ENCODE results near the gene CHKB.

CHKB gene

DNA sequence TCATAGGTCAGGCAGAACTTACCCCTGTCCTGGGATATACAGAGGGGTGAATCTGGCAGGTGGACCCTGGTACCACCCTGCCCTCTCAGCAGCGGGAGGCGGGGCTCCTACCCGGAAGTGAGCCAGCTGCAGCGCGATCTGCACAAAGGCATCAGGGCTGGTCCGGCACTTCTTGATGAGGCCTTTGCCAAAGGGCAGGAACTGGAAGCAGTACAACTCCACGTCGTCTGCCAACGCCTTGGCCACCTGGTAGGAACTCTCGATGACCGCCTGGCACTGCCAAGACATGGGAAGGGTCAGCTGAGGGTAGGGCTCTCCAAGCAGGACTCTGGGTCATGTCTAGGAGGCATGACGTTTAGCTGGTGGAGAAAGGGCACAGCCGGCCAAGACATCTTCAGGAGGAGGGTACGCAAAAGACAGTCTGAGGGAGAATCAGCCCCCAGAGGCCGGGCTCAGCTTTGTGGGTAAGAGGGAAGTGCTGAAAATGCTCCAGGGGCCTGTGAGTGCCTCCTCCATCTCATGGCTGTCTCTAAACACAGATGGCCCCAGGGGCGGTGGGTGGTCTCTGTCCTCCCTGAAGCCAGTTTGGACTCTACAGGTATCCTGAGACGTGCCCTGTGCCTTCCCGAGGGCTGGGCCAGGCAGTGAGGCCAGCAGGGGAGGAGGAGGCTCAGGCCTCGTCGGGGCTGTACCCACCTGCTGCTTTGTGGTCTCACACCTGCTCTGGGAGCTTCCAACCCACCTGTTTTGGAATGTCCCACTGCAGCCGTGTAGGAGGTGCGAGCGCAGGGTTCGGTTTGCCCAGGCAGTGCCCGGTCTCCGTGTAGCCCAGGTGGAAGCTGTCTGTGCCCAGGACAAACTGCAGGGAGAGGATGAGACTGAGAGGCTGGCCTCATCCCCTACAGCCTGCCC, 11.1 kb downstream of the CHKB start:
- no peak for DNase-seq

DNA sequence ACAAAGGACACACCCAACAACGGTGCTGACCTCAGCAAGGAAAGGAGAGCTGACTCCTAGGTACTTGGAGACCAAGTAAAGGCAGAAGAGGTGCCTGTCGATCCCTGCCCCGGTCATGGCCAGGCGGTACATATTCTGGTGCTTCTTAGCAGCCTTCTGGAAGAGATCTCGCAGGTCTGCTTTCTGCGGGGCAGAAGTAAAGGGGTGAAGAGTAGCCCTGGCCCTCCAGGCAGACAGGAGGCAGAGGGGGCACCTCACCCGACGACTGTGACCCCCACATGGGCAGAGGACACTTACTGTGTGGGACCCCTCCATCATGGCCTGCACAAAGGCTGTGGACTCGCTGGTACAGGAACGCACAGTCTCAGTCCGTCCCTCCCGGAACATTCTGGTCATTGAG, 11.8 kb downstream of the CHKB start:
- no peak for DNase-seq

DNA sequence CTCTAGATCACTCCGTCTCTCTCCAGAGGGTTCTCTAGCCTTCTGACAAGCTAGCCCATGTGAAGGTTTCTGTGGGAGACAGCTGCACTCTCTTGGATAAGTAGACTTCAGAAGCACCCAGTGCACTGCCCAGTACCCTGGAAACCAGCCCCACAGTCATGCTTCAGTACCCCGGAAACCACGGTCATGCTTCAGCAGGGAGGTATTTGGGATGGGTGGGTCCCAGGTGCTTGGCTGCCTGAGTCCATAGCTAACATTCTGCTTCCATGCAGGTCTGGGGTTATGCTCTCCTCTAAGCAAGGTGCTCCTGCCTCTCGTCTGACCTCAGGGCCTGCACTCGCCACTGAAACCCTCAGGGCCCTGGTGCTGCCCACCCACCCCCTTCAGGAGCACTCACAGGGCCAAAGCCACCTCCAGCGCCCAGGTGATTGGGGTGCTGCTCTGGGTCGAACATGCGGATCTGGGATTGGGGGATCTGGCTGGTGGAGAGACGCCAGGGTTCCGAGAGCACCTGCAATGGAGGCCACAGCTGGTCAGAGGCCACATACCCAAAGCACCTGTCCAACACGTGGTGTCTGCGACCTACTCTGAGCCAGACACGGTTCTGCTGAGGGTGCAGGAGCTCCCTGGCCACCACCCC, 12.6 kb downstream of the CHKB start:
- DNase-seq, result no peak

GRCh38 chr22:50569041-50569459, 13.6 kb downstream of the CHKB start:
- no peak for DNase-seq

- no peak for DNase-seq
These were observed 14.0 kb downstream of the CHKB start for GRCh38 chr22:50568626-50569025.

DNA sequence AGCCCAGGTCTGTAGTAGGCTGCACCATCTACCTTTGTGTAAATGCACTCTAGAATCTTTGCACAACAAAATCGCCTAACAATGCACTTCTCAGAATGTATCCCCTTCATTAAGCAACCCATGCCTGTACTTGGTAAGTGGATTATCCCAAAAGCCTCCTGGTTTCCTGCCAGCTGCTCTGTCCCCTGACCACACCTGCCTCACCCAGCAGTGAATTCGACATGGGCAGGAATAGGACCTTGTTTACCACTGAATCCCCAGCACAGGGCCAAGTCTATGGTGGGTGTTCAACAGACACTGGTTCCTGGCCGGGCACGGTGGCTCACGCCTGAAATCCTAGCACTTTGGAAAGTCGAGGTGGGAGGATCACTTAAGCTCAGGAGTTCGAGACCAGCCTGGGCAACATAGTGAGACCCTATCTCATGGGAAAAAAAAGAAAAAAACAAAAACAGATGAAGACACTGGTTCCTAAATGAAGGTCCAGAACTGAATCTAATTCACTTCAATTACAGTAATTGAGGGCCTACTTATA, 14.9 kb downstream of the CHKB start:
- no peak for DNase-seq

DNA sequence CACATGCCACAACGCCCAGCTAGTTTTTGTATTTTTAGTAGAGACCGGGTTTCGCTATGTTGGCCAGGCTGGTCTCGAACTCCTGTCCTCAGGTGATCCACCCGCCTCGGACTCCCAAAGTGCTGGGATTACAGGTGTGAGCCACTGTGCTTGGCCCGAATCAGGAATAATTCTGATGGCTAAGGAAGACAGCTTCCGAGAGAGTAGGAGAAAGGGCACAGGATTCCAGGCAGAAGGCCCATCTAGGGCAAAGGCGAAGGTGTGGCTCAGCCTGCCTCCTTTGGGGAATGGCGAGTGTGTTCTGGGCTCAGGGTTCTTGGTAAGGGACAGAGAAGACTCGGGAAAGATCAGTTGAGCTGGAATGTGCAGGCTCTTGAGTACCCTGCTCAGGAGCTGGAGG, 18.4 kb downstream of the CHKB start:
- no peak for DNase-seq

DNA sequence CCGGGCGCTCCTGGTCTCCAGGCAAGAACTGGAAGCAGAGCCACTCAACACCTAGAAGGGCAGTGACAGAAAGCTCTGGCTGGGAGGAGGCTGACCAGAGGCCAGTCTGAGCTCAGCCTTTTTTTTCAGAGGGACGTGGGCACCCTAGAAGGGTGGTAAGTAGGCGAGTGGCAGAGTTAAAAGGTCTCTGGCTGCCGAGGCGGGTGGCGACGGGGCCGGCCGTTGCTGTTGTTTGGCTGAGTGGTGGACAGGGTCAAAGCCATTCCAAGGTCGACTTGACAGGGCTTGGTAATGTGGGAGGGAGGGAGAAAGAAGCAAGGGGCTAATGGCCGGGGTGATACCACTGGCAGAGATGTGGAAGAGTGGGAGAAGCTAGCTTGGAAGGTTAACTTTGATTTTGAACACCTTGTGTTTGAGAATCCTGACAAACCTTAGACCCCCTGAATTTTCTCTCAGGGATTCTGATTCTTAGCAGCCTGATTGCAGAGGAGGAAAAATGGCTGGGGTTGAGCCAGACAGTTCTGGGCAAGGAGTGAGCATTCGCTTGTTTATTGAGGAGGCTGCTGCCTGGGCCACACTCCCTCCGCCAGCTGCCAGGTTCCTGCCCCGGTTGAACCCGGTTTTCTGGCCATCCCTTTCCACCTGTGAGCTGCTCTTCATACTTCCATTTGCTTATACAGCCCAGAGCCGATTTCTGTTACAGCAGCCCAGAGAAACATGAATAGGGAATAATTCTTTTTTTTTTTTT, 19.1 kb downstream of the CHKB start:
- no peak for DNase-seq

DNA sequence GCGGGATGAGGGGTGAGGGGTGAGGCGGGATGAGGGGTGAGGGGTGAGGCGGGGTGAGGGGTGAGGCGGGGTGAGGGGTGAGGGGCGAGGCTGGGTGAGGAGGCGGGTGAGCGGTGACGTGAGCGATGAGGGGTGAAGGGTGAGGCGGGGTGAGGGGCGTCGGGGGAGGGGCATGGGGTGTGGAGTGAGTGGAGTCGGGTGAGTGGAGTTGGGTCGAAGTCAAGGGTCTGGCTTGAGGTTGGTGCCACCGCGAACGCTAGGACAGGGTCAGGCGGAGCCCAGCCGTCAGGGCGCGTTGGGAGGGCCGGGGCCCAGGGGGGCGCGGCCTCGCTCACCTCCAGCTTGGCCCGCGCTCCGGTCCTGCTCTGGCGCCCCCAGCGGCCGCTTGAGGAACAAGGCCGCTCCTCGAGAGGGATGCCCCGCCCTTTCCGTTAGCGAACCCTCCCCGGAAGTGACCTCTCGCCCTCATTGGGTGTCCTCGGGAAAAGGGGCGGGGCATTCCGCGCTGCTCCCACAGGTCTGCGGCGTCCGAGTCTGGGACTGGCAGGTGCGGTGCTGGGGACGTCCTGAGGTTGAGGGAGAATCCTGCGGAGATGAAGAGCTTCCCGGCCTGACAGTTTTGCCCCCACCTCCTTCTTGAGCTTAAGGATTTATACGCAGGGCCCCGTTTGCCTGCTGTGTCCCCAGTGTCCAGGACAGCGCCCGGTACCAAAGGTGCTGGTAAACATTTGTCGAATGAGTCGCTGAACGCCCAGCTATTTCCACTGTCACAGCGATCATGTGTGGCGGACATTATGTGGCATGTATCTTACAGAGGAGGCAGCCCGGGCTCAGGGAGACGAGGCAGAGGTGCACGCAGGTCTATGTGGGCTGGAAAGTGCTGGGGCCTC, 19.9 kb downstream of the CHKB start, which contains the start of gene SYCE3:
Gene SYCE3 (minus strand): TSS at position 397 of the 890 bp plus-strand sequence. CDS start 6,514 bp downstream, outside the sequence.
- peak; percentile 88 for DNase-seq

GRCh38 chr22:50561401-50562358, 21.0 kb downstream of the CHKB start:
- no peak for DNase-seq

GRCh38 chr22:50560034-50560433, 22.6 kb downstream of the CHKB start:
- no peak for DNase-seq

GRCh38 chr22:50556703-50557102, 25.9 kb downstream of the CHKB start:
- no peak for DNase-seq

DNA sequence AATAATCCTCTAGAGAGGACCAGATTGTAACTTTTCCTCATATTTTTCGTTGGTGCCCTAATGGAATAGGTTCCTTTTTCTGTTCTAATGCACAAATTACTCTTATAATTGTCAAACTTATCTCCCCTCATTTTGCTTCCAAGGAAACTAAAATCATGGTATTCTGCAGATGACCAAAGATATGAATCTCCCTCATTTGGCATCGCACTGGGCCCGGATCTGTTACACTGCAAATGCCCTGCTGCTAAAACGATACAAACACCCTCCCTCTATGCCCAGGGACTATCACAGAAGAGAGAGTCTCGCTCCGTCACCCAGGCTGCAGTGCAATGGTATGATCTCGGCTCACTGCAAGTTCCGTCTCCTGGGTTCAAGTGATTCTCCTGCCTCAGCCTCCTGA, 29.3 kb downstream of the CHKB start:
- no peak for DNase-seq

DNA sequence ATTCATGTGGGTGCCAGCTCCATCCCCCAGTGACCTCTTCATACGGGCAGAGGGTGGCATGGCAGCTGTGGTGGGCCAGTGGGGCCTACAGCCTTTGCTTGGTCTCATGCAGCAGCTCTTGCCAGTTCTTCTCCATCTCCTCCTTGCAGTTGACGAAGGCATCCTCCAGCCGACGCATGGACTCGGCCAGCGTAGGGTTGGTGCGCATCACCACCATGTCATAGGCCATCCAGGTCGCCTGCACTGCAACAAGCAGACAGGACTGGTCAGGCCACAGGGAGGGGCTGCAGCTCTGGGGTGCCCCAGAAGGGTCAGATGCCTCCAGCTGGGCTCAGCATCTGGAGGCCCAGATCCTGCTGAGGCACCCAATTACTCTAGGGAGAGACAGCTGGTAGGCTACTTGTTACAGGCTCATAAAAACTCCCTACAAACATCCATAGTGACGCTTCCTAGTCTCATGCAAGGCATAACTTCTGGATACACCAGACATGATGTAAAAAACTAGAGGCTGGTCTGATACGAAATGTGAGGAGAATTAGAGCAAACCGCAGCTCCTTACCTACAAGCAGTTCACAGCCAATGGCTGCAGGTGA, 31.4 kb downstream of the CHKB start:
- DNase-seq, result no peak

GRCh38 chr22:50550395-50550794, 32.3 kb downstream of the CHKB start:
- no peak for DNase-seq

- DNase-seq, result no peak
These were observed 33.5 kb downstream of the CHKB start for GRCh38 chr22:50548921-50549790.

- DNase-seq, result no peak
These were observed 34.4 kb downstream of the CHKB start for GRCh38 chr22:50548040-50548920.

DNA sequence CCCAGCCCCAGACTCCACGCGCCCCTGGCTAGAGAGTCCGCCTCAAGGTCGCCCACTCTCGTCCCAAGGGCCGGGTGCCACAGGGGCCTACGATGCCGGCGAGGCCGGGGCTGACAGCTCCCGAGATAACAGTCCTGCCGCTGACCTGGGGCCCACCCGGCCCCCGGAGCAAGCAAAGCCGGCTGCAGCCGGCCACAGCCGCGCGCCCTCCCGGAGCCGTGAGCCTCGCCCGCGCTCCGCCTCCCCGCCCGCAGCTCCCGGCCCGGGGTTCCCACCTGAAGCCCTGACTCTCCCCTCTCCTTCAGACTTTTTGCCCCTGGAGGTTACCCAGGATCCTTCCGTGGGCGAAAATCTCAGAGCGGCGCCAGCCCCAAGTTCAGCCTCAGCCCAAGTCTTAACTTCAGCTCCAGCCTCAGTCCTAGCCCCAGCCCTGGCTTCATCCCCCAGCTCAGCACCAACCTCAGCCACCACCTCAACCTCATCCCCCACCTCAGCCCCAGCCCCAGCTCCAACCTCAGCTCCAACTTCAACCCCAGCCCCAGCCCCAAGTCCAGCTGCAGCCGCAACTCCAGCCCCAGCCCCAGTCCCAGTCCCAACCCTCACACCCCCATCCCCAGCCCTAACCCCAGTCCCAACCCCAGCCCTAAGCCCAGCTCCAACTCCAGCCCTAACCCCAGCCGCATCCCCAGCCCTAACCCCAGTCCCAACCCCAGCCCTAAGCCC, 35.2 kb downstream of the CHKB start:
- no peak for DNase-seq

All from NCI-H510A (cell line).